ENCODE data around the gene MN1. TPM values are rescaled to one million over a fixed set of nuclear protein-coding genes. Genes with fewer than 3 reads are reported as not detected.

MN1 gene
- total RNA-seq, 4 donors from 2014 or later: 0.53 to 2.8 (median 1.5) TPM

GRCh38 chr22:27715106-27715505, 86.5 kb downstream of the MN1 start:
- Histone ChIP-seq H3K36me3 (no peaks in the 10 kb centered on the region), H3K4me3 (no peak overlapping the region), H3K27me3 (no peaks in the 10 kb centered on the region), H3K4me1 (no peaks in the 10 kb centered on the region), H3K27ac (no peak overlapping the region), H3K9me3 (no peaks in the 10 kb centered on the region)
- no peak for DNase-seq
- TF ChIP-seq POLR2A (IDR thresholded peaks at IDR 0.05): no peak
- TF ChIP-seq, protein P1, sequence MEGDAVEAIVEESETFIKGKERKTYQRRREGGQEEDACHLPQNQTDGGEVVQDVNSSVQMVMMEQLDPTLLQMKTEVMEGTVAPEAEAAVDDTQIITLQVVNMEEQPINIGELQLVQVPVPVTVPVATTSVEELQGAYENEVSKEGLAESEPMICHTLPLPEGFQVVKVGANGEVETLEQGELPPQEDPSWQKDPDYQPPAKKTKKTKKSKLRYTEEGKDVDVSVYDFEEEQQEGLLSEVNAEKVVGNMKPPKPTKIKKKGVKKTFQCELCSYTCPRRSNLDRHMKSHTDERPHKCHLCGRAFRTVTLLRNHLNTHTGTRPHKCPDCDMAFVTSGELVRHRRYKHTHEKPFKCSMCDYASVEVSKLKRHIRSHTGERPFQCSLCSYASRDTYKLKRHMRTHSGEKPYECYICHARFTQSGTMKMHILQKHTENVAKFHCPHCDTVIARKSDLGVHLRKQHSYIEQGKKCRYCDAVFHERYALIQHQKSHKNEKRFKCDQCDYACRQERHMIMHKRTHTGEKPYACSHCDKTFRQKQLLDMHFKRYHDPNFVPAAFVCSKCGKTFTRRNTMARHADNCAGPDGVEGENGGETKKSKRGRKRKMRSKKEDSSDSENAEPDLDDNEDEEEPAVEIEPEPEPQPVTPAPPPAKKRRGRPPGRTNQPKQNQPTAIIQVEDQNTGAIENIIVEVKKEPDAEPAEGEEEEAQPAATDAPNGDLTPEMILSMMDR (IDR thresholded peaks at IDR 0.05): no peak

- no peak for TF ChIP-seq POLR2A (IDR thresholded peaks at IDR 0.05)
- TF ChIP-seq, protein P1 (IDR thresholded peaks at IDR 0.05): no peak
- Histone ChIP-seq H3K9me3 (no peaks in the 10 kb centered on the region), H3K27me3 (no peaks in the 10 kb centered on the region), H3K4me1 (no peaks in the 10 kb centered on the region), H3K36me3 (no peaks in the 10 kb centered on the region), H3K27ac (no peak overlapping the region), H3K4me3 (no peak overlapping the region)
- no peak for DNase-seq
Measured at GRCh38 chr22:27714068-27714467, 87.5 kb downstream of the MN1 start.

DNA sequence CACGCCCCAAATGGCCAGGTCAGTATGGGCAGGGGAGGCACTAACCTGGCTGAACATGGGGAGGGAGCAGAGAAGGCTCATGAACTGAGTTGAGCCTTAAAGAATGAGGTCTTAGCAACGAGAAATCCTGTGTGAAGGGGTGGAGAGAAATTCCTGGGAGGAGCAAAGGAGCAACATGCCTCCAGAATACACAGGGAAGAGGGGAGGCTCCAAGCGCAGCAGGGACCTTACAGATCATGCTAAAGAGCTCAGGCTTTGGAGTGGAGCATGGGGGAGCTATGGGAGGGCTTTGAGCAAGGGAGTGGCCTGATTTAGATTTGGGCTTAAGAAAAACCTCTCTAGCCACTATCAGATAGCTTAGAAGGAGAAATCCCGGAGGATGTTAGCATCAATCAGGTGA, 88.1 kb downstream of the MN1 start:
- Histone ChIP-seq H3K27ac (no peak overlapping the region), H3K4me3 (no peak overlapping the region), H3K4me1 (no peaks in the 10 kb centered on the region), H3K9me3 (no peaks in the 10 kb centered on the region), H3K36me3 (no peaks in the 10 kb centered on the region), H3K27me3 (no peaks in the 10 kb centered on the region)
- TF ChIP-seq POLR2A (IDR thresholded peaks at IDR 0.05): no peak
- TF ChIP-seq, protein P1 (IDR thresholded peaks at IDR 0.05): no peak
- no peak for DNase-seq

- Histone ChIP-seq H3K27me3 (no peaks in the 10 kb centered on the region), H3K36me3 (no peaks in the 10 kb centered on the region), H3K4me3 (no peak overlapping the region), H3K9me3 (no peaks in the 10 kb centered on the region), H3K4me1 (no peaks in the 10 kb centered on the region), H3K27ac (no peak overlapping the region)
- DNase-seq: no peak
- TF ChIP-seq, protein P1 (IDR thresholded peaks at IDR 0.05): no peak
- no peak for TF ChIP-seq POLR2A (IDR thresholded peaks at IDR 0.05)
Measured at GRCh38 chr22:27711756-27712155, 89.8 kb downstream of the MN1 start.

- Histone ChIP-seq H3K36me3 (no peaks in the 10 kb centered on the region), H3K27ac (no peak overlapping the region), H3K9me3 (no peaks in the 10 kb centered on the region), H3K4me3 (no peak overlapping the region), H3K4me1 (no peaks in the 10 kb centered on the region), H3K27me3 (no peaks in the 10 kb centered on the region)
- DNase-seq: no peak
- TF ChIP-seq, protein P1 (IDR thresholded peaks at IDR 0.05): no peak
- TF ChIP-seq POLR2A (IDR thresholded peaks at IDR 0.05): no peak
Measured at GRCh38 chr22:27711012-27711411, 90.5 kb downstream of the MN1 start.
